Fibroblast of peridontal ligament (primary cell): Measurements from ENCODE around the gene PTPMT1.
"Not testable (repeated sequence)": the region's sequence is repeated elsewhere in the genome, so short reads cannot be mapped to it uniquely, and the experiment has no call there.

Experiments used
- DNase-seq: peaks from one replicate; pipeline ENCODE4 v3.0.0-alpha.2; 2010; ENCODE audit errors: extremely low read depth

The PTPMT1 gene

GRCh38 chr11:47565340-47566148, at the start of gene PTPMT1:
Gene PTPMT1, plus strand, starts transcription at chr11:47565599. Its CDS starts 24 bp downstream, at chr11:47565623.
- peak; percentile 50 for DNase-seq

DNA sequence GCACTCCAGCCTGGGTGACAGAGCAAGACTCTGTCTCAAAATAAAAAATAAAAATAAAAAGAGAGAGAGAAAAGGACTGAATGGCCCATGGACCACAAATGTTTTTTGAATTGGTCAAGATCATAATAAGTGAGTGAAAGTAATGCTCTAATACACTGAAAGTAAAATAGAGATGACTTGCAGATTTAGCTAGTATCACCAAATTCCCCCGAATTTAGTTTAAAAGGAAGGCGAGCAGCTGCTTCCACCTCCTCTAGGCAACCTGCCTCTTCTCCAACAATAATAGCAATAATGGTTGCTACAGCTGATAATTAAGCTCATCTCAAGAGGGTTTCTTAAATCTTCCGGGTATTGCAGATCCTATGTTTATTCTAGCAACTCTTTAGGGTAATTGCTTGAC, 49.2 kb upstream of the PTPMT1 start:
- DNase-seq = no peak

DNA sequence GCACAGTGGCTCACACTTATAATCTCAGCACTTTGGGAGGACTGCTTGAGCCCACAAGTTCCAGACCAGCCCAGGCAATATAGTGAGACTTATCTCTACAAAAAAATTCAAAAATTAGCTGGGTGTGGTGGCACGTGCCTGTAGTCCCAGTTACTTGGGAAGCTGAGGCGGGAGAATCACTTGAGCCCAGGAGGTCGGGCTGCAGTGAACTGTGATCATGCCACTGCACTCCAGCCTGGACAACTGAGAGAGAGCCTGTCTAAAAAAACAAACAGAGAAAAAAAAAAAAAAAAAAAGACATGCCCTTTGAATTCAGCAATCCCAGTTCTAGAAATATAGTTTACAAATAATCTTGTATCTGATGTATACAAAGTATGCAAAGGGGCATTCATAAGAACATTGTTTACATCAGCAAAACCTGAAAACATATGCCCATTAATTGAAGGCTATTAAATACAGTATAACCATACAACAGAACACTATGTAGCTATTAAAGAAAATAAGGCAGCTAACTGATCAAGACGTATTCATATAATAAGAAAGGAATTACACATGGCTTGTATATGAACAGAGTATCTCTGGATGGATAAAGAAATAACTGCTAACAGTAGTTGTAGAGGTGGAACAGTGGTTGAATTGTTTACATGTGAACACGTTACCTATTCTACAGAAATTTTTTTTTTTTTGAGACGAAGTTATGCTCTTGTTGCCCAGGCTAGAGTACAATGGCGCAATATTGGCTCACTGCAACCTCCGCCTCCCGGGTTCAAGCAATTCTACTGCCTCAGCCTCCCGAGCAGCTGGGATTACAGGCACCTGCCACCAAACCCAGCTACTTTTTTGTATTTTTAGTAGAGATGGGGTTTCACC, 48.2 kb upstream of the PTPMT1 start:
- DNase-seq = no peak

GRCh38 chr11:47518212-47518964, 47.0 kb upstream of the PTPMT1 start:
- DNase-seq = no peak

- peak; percentile 83 for DNase-seq
Measured at GRCh38 chr11:47523490-47524225, 41.7 kb upstream of the PTPMT1 start.

GRCh38 chr11:47524291-47524874, 41.0 kb upstream of the PTPMT1 start:
- DNase-seq = no peak

- not testable (repeated sequence) for DNase-seq
Measured at GRCh38 chr11:47526032-47526431, 39.4 kb upstream of the PTPMT1 start.

GRCh38 chr11:47527186-47527585, 38.2 kb upstream of the PTPMT1 start:
- DNase-seq = no peak

GRCh38 chr11:47529951-47530350, 35.4 kb upstream of the PTPMT1 start:
- no peak for DNase-seq

DNA sequence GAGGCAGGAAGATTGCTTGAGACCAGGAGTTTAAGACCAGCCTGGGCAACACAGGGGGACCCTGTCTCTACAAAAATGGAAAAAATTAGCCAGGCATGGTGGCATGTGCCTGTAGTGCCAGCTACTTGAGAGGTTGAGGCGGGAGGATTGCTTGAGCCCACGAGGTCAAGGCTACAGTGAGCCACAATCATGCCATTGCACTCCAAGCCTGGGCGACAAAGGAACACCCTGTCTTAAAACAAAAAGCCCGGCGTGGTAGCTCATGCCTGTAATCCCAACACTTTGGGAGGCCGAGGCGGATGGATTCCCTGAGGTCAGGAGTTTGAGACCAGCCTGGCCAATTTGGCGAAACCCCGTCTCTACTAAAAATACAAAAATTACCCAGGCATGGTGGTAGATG, 34.7 kb upstream of the PTPMT1 start:
- not testable (repeated sequence) for DNase-seq

DNA sequence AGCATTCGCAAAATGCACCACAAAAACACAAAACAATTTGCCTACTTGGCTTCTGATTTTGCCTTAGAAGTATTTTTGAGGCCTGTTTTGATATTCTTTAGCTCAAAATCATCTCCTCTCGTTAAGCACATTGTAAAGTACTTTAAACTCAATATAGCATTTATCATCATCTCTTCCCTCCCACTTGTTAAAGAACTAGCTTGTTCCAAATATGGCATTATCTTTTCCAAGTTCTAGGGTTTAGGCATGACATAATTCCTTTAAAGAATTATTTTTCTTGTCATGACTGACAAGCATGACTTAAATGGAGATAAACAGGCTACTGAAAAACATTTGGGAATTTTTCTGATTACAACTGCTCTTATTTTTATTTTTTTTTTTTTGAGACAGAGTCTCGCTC, 33.7 kb upstream of the PTPMT1 start:
- no peak for DNase-seq

DNA sequence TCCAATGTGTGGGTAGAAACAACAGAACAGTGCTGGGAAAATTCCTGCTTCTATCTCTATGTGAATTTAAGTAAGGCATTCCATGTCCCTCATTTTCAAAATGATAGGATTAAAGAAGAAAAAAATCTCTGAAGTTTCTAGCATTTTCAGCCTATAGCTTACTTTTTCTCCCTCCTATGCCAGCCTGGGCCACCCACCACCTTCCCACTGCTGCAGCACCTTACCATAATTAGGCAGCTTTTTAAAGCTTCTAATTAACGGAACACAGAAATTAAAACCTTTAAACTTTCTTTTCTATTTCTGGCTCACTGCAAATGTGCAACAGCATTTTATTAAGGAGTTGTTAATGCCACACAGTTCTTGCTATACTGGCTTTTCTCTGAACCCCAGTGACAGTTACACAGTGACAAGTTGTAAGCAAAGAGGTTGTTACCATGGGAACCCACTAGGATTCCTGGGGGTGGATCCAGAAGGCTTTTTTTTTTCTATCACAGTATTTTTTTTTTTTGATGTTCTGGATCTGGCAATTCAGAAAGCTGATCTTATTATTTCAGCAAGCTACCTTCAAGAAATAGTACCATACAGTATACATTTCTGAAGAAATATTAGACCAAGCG, 32.7 kb upstream of the PTPMT1 start:
- DNase-seq = no peak

DNA sequence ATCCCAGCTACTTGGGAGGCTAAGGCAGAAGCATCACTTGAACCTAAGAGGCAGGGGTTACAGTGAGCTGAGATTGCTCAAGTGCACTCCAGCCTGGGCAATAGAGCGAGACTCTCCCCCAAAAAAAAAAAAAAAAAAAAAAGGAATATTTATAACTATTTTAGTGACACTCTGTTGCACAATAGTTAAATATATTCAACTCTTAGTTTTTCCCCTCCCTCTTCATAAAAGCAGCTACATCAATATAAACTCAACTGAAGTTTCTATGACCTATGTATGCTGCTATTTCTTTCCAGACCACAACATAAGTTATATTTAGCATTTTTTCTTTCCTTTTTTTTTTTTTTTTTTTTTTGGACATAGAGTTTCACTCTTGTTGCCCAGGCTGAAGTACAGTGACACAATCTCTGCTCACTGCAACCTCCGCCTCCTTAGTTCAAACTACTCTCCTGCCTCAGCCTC, 31.7 kb upstream of the PTPMT1 start:
- DNase-seq = peak; percentile 87

DNA sequence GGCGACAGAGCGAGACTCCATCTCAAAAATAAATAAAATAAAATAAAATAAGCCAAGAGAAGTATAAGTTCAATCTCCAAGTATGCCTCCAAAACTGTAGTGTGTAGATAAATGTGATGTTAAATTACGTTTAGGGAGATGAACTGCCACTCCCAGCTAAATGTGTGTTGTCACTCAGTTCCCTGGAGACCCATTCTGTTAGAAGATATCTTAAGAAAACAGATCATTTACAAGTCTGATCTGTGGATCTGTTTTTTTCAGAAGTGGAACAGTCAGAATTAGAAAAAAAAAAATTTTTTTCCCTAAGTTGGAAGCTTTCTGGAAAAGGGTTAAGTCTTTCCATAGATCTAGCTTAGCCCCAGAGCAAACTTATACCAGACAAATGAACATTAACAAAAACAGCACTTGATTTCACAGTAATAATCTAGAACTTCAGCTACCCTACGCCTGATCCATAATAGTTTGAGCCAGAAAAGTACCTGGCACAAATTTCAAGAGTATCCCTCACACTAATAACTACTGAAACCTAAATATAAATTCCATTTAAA, 30.6 kb upstream of the PTPMT1 start:
- no peak for DNase-seq

DNA sequence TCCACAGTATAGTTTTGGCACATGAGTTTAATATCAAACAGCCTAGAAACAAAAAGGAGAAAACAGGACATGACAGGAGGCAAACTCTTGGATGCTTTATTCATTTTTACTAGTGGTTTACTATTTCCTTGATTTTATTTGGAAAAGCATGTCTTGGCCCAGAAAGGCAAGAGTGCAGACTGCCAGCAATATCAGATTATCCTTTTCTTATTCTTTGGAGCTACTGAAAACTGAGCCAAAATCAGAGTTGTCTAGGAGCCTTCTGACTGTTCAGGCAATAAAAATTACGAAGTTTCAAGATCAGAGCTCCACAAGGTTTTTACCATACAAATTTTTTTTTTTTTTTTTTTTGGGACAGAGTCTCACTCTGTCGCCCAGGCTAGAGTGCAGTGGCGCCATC, 28.5 kb upstream of the PTPMT1 start:
- peak; percentile 64 for DNase-seq

DNA sequence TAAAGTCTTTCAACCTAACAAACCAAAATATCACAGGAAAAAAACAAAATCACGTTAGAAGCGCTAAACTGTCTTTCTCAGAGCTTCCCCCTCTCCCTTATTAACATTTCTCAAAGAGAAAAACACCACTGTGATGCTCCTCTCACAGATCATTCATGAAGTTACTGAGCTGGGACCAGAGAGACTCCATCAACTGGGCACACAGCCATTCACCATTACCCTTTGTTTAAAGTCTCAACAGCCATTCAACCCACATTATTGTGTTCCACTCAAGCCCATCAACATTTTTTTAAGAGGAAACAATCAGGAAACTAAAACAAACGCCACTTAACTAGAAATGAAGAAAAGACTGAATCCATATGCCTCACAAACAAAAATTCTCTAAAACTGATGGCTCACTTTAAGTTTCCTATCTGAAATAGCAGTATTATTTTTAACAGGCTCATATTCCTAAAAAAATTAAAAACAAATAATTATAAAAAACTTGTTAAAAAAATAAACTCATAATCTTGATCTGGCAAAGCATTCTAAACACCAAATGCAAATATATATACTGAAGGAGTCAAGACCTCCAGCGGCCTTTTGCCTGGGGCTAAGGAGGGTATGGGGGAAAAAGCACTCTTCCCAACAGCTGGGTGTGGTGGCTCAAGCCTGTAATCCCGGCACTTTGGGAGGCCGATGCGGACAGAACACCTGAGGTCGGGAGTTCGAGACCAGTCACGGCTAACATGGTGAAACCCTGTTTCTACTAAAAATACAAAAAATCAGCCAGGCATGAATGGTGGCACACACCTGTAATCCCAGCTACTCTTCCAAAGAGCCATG, 26.4 kb upstream of the PTPMT1 start:
- DNase-seq = peak; percentile 85

DNA sequence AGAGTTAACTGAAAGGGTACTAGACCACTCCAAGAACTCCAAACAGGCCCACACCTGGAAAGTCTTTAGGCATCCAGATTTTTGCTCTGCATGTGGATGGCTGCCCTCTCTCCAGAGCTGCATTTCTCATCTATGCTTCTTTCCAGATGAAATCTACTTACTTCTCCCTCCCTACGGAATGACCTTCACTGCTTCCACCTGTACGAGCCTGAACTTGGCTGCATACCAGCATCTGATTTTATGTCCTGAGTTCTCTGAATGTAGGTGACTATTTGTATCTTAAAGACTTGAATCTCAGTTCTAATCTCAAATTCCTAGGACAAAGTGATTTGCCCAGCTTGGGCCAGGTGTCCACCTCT, 25.7 kb upstream of the PTPMT1 start:
- no peak for DNase-seq

DNA sequence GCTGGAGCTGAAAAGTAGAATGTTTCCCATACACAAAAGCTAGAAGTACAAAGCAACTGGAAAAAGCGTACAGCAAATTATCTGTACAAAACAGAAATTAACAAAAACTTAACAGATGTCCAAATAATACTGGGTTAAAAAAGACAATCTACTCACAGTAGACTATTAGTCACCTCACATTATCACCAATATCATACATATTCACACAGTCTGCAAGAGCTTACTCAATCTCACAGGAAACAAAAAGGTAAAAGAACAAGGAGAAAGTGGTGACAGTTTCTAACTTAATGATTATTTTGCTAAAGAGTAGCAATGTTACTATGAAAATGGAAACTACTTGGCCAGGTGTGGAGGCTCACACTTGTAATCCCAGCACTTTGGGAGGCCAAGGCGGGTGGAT, 24.3 kb upstream of the PTPMT1 start:
- no peak for DNase-seq

DNA sequence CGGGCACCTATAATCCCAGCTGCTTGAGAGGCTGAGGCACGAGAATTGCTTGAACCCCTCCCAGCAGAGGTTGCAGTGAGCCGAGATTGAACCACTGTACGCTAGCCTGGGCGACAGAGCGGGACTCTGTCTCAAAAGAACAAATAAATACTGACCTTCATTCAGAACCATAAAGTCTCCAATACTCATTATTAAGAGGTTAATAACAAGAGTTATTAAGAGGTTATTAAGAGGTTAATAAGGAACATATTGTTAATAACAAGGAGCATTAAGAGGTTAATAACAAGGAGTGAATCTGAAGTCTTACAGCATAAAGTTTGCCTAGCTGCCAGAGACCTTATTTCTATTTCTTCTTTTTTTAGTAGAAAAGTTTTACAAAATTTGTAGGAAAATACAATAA, 20.1 kb upstream of the PTPMT1 start:
- DNase-seq = no peak
